Stimulated activated CD4-positive, alpha-beta T cell treated with anti-CD3 and anti-CD28 coated beads, Interleukin-1b, Interleukin-23, amount 100 ng/mL, for 24 hours (primary cell): ENCODE measurements around the gene IFNA2.
"Not testable (repeated sequence)": the region's sequence is repeated elsewhere in the genome, so short reads cannot be mapped to it uniquely, and the experiment has no call there.

Source experiments
- DNase-seq, 4 experiments: peaks; one replicate each; pipeline ENCODE4 v3.0.0-alpha.2; 2020; ENCODE audit warnings: low read depth in 4 of 4, low spot score in 1 of 4

Gene IFNA2

GRCh38 chr9:21385131-21385670 lies at the start of gene IFNA2:
Gene IFNA2 (minus strand): TSS chr9:21385398. CDS start chr9:21385329, 69 bp downstream.
- no peak for DNase-seq

- not testable (repeated sequence) for DNase-seq
Measured at GRCh38 chr9:21435015-21435383, 49.8 kb upstream of the IFNA2 start.

GRCh38 chr9:21434202-21435014 lies 49.2 kb upstream of the IFNA2 start:
- peak in 3 of 4 experiments; percentile 13 to 44 (median 26) for DNase-seq

- DNase-seq: no peak
Measured at GRCh38 chr9:21432672-21433425, 47.7 kb upstream of the IFNA2 start.

- no peak for DNase-seq
Measured at GRCh38 chr9:21429191-21429590, 44.0 kb upstream of the IFNA2 start.

GRCh38 chr9:21428235-21428634 lies 43.0 kb upstream of the IFNA2 start:
- DNase-seq: no peak

- no peak for DNase-seq
Measured at GRCh38 chr9:21415493-21416267, 30.5 kb upstream of the IFNA2 start.

- no peak for DNase-seq
Measured at GRCh38 chr9:21414220-21414940, 29.2 kb upstream of the IFNA2 start.

- DNase-seq: no peak
Measured at GRCh38 chr9:21413624-21414023, 28.4 kb upstream of the IFNA2 start.

GRCh38 chr9:21413151-21413550 lies 28.0 kb upstream of the IFNA2 start:
- no peak for DNase-seq

- DNase-seq: no peak
Measured at GRCh38 chr9:21412107-21412506, 26.9 kb upstream of the IFNA2 start.

- no peak for DNase-seq
Measured at GRCh38 chr9:21408817-21409216, 23.6 kb upstream of the IFNA2 start, which contains the start of gene IFNA8. Gene IFNA8 (plus strand): TSS chr9:21409117. CDS start chr9:21409177, 60 bp downstream.

GRCh38 chr9:21404146-21404545 lies 18.9 kb upstream of the IFNA2 start:
- no peak for DNase-seq

- no peak for DNase-seq
Measured at GRCh38 chr9:21402386-21403251, 17.4 kb upstream of the IFNA2 start.

- no peak for DNase-seq
Measured at GRCh38 chr9:21399956-21400355, 14.8 kb upstream of the IFNA2 start.

- DNase-seq: no peak
Measured at GRCh38 chr9:21398955-21399489, 13.8 kb upstream of the IFNA2 start.

GRCh38 chr9:21395778-21396717 lies 10.8 kb upstream of the IFNA2 start:
- DNase-seq: peak; percentile 29 to 51 (median 41)

- no peak for DNase-seq
Measured at GRCh38 chr9:21392270-21392669, 7.1 kb upstream of the IFNA2 start.
